Smooth muscle cell (in vitro differentiated cells): Measurements from ENCODE around the gene TAT. TPM values are rescaled to one million over a fixed set of nuclear protein-coding genes. Genes with fewer than 3 reads are reported as not detected.

Experiments
- DNase-seq: peaks from one replicate; lab custom pipeline; 2025; ENCODE audit not compliant: unreplicated experiment; lab: John Stamatoyannopoulos, UW
- H2AFZ ChIP-seq: fragments of 200-600 bp; sonication (generic); 2 replicates; pipeline ENCODE4 v1.6.0; 2016; ENCODE audit warnings: antibody characterized with exemption, low read depth, mild to moderate bottlenecking
- H3F3A ChIP-seq: fragments of 200-600 bp; sonication (generic); 2 replicates; pipeline ENCODE4 v1.6.0; 2017; ENCODE audit warnings: antibody characterized with exemption, low read depth
- H3K27ac ChIP-seq: fragments of 200-600 bp; sonication (generic); 2 replicates; pipeline ENCODE4 v1.5.1; 2016; ENCODE audit warnings: low read depth, mild to moderate bottlenecking
- H3K27me3 ChIP-seq: fragments of 200-600 bp; sonication (generic); 2 replicates; pipeline ENCODE4 v1.6.1; 2016; ENCODE audit warnings: low read depth, mild to moderate bottlenecking
- H3K36me3 ChIP-seq: fragments of 200-600 bp; sonication (generic); 2 replicates; pipeline ENCODE4 v1.5.1; 2016; ENCODE audit warnings: low read depth
- H3K4me1 ChIP-seq: fragments of 200-600 bp; sonication (generic); 2 replicates; pipeline ENCODE4 v1.5.1; 2016; ENCODE audit warnings: low read depth
- H3K4me2 ChIP-seq: fragments of 200-600 bp; sonication (generic); 2 replicates; pipeline ENCODE4 v1.6.0; 2016; ENCODE audit warnings: mild to moderate bottlenecking
- H3K4me3 ChIP-seq: fragments of 200-600 bp; sonication (generic); 2 replicates; pipeline ENCODE4 v1.5.1; 2016; ENCODE audit warnings: mild to moderate bottlenecking
- H3K79me2 ChIP-seq: fragments of 200-600 bp; sonication (generic); 2 replicates; pipeline ENCODE4 v1.6.0; 2016; ENCODE audit warnings: low read depth, mild to moderate bottlenecking
- H3K9ac ChIP-seq: fragments of 200-600 bp; sonication (generic); 2 replicates; pipeline ENCODE4 v1.6.0; 2016; ENCODE audit warnings: low read depth
- H3K9me3 ChIP-seq: fragments of 200-600 bp; sonication (generic); replicated peaks from 2 replicates; pipeline ENCODE4 v1.5.1; 2016; ENCODE audit warnings: low read depth
- H4K20me1 ChIP-seq: fragments of 200-600 bp; sonication (generic); 2 replicates; pipeline ENCODE4 v1.6.0; 2016; ENCODE audit warnings: low read depth
- WGBS: methylation state at CpG from one replicate; pipeline ENCODE4 v1.1.7; 2016; ENCODE audit warnings: low lambda C conversion rate; 5-methylcytosine and 5-hydroxymethylcytosine counted together
- polyA plus RNA-seq: library from polyadenylated mRNA; unstranded; fragments of >200 nt; fragmentation: Nextera tagmentation; extraction: Ambion mirVana; gene quantifications from 2 replicates; pipeline ENCODE4 v1.2.1, GENCODE V29; 2016
- total RNA-seq: library from RNA; depleted of rRNA; stranded (reverse); fragments of >200 nt; gene quantifications from 2 replicates; pipeline ENCODE4 v1.2.3, GENCODE V29; 2014
- TF ChIP-seq, protein P1 (sequence below): fragments of 200-600 bp; sonication (generic); IDR thresholded peaks from 2 replicates; pipeline ENCODE4 v1.5.1; 2017; ENCODE audit warnings: borderline replicate concordance, mild to moderate bottlenecking, antibody characterized with exemption; ENCODE audit not compliant: insufficient read depth, poor library complexity, severe bottlenecking

Gene TAT
- total and polyA plus RNA-seq, 2 experiments from 2014 or later: not detected

DNA sequence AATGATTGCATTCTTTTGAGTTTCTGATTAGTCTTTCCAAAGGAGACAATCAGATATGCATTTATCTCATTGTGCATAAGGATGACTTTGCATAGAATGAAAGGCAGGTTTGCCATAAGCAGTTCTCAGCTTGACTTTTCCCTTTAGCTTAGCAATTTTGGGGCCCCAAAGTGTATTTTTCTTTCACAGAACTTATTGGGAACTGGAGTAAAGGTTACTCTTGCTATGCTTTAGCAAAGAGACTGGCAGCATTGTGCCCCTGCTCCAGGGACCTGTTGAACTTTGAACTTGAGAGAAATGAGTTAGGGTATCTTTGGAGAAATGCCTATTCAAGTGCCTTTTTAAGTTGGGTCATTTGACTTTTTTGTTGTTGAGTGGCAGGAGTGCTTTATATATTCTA is 17.0 kb downstream of the TAT start:
- no peak overlapping the region for H3K9ac ChIP-seq
- no peaks in the 10 kb centered on the region for H3K9me3 ChIP-seq
- TF ChIP-seq, protein P1, sequence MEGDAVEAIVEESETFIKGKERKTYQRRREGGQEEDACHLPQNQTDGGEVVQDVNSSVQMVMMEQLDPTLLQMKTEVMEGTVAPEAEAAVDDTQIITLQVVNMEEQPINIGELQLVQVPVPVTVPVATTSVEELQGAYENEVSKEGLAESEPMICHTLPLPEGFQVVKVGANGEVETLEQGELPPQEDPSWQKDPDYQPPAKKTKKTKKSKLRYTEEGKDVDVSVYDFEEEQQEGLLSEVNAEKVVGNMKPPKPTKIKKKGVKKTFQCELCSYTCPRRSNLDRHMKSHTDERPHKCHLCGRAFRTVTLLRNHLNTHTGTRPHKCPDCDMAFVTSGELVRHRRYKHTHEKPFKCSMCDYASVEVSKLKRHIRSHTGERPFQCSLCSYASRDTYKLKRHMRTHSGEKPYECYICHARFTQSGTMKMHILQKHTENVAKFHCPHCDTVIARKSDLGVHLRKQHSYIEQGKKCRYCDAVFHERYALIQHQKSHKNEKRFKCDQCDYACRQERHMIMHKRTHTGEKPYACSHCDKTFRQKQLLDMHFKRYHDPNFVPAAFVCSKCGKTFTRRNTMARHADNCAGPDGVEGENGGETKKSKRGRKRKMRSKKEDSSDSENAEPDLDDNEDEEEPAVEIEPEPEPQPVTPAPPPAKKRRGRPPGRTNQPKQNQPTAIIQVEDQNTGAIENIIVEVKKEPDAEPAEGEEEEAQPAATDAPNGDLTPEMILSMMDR: no peak
- H3K79me2 ChIP-seq: no peaks in the 10 kb centered on the region
- no peak overlapping the region for H2AFZ ChIP-seq
- H3K4me3 ChIP-seq: no peak overlapping the region
- no peaks in the 10 kb centered on the region for H3K27me3 ChIP-seq
- no peaks in the 10 kb centered on the region for H3K36me3 ChIP-seq
- H3K27ac ChIP-seq: no peak overlapping the region
- H3F3A ChIP-seq: no peaks in the 10 kb centered on the region
- DNase-seq: no peak
- H4K20me1 ChIP-seq: no peaks in the 10 kb centered on the region
- H3K4me2 ChIP-seq: no peak overlapping the region
- H3K4me1 ChIP-seq: no peaks in the 10 kb centered on the region

DNA sequence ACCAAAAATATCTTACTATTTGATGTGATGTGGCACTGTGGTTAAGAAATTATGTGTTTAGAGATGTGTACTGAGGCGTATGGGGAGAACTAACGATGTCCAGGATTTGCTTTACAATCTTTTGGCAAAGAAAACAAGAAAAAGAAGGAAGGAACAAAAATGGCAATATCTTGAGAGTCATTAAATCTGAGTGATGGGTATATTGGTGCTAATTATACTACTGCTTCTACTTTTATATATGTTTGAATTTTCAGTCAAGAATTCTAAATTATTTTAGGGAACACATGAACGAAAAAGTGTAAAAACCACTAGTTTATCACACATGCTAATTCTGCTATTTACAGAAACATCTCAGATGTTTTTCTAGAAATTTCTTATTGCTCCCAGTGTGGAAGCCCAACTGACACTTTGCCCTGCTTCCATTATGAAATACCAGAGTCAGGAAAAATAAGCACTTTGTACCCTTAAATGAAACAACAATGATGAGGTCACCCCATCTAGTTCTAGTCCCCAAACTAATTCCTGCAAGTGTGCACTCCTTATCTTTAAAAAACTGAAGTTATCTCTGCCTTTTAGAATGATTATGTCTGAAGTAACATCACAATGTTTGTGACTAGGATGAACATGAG is 18.8 kb downstream of the TAT start:
- H3K4me1 ChIP-seq: no peaks in the 10 kb centered on the region

DNA sequence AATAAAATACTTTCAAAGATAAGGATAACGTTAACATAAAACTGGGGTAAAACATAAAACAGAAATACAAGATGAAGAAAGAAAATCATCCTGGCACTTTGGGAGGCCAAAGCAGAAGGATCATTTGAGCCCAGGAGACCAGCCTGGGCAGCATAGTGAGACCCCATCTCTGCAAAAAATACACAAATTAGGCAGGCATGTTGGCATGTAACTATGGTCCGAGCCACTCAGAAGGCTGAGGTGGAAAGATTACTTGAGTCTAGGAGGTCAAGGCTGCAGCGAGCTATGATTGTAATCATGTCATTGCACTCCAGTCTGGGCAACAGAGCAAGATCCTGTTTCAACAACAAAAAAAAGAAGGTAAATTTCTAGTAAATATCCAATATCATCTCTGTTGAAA is 19.6 kb downstream of the TAT start:
- H2AFZ ChIP-seq: no peak overlapping the region
- no peaks in the 10 kb centered on the region for H4K20me1 ChIP-seq
- H3K9ac ChIP-seq: no peak overlapping the region
- peaks cover 3% of the 10 kb centered on the region for H3K27me3 ChIP-seq
- H3K4me1 ChIP-seq: no peaks in the 10 kb centered on the region
- H3K4me2 ChIP-seq: no peak overlapping the region
- no peak overlapping the region for H3K27ac ChIP-seq
- no peaks in the 10 kb centered on the region for H3F3A ChIP-seq
- H3K36me3 ChIP-seq: no peaks in the 10 kb centered on the region
- no peaks in the 10 kb centered on the region for H3K79me2 ChIP-seq
- H3K4me3 ChIP-seq: no peak overlapping the region
- no peak for DNase-seq
- WGBS: 91% methylated on average over 3 of the region's 3 CpGs
- TF ChIP-seq, protein P1: no peak
- no peaks in the 10 kb centered on the region for H3K9me3 ChIP-seq

More for the DNA sequence above, 18.8 kb downstream of the TAT start:
- Histone ChIP-seq H3K79me2 (no peaks in the 10 kb centered on the region), H2AFZ (no peak overlapping the region), H3K9ac (no peak overlapping the region), H3K4me3 (no peak overlapping the region), H3F3A (no peaks in the 10 kb centered on the region), H3K4me2 (no peak overlapping the region), H3K36me3 (no peaks in the 10 kb centered on the region), H3K9me3 (no peaks in the 10 kb centered on the region), H3K27ac (no peak overlapping the region), H4K20me1 (no peaks in the 10 kb centered on the region), H3K27me3 (no peaks in the 10 kb centered on the region)
- 83% methylated on average over 3 of the region's 3 CpGs for WGBS
- TF ChIP-seq, protein P1: no peak
- no peak for DNase-seq

DNA sequence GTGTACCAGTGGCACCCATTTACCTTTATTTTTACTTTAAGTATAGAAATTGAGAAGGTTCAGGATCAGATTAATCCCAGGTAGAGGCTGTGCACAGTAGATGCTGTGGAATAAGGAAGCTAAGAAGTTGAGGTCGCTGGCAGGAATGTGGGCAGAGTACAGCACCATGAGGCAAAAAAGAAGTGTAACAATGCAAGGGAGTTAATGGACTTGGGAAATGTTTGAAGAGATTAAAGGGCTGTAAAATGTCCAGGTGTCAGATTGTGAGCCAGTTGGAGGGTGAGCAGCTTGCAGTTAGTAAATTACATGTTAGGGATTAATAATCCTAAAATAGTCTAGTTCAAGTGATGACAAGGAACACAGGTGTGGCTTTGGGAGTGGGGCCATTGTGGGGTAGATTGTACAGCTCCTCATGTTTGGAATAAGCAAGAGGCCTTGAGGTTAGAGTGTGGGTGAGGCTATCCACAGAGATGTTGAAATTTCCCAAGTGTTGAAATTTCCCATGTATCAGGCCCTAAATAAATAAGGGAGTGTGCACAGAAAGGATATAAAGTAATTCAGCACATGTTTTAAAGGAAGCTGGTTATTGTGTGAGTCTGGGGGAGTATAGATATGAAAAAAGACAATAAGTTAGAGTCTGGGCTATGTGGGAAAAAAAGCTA is 21.5 kb downstream of the TAT start:
- no peaks in the 10 kb centered on the region for H3K36me3 ChIP-seq
- H2AFZ ChIP-seq: no peak overlapping the region
- peaks cover 18% of the 10 kb centered on the region for H3K27me3 ChIP-seq
- TF ChIP-seq, protein P1: no peak
- no peaks in the 10 kb centered on the region for H3K79me2 ChIP-seq
- no peak overlapping the region for H3K4me3 ChIP-seq
- H3F3A ChIP-seq: no peaks in the 10 kb centered on the region
- no peaks in the 10 kb centered on the region for H4K20me1 ChIP-seq
- no peak overlapping the region for H3K9ac ChIP-seq
- H3K27ac ChIP-seq: no peak overlapping the region
- 72% methylated on average over 1 of the region's 1 CpG for WGBS
- no peak overlapping the region for H3K4me2 ChIP-seq
- DNase-seq: no peak
- no peaks in the 10 kb centered on the region for H3K4me1 ChIP-seq
- no peaks in the 10 kb centered on the region for H3K9me3 ChIP-seq
